Neural progenitor cell (in vitro differentiated cells): ENCODE results near the gene ENO3. TPM values are rescaled to one million over a fixed set of nuclear protein-coding genes. Genes with fewer than 3 reads are reported as not detected.

Experiments
- DNase-seq: peaks from one replicate; pipeline ENCODE4 v3.0.0-alpha.2; 2016; ENCODE audit warnings: low spot score
- H2AFZ ChIP-seq: fragments of 200-600 bp; sonication (generic); replicated peaks from 2 replicates; pipeline ENCODE4 v1.6.1; 2016; ENCODE audit warnings: antibody characterized with exemption
- H3F3A ChIP-seq: fragments of 200-600 bp; sonication (generic); 2 replicates; pipeline ENCODE4 v1.6.1; 2016; ENCODE audit warnings: antibody characterized with exemption, low read depth
- H3K27ac ChIP-seq: fragments of 200-600 bp; sonication (generic); 2 replicates; pipeline ENCODE4 v1.5.1; 2016; ENCODE audit warnings: mild to moderate bottlenecking
- H3K27me3 ChIP-seq: fragments of 200-600 bp; sonication (generic); 2 replicates; pipeline ENCODE4 v1.6.1; 2016; ENCODE audit warnings: mild to moderate bottlenecking, moderate library complexity
- H3K36me3 ChIP-seq: fragments of 200-600 bp; sonication (generic); 2 replicates; pipeline ENCODE4 v1.5.1; 2016
- H3K4me1 ChIP-seq: fragments of 200-600 bp; sonication (generic); 2 replicates; pipeline ENCODE4 v1.6.1; 2016; ENCODE audit warnings: mixed run types
- H3K4me2 ChIP-seq: fragments of 200-600 bp; sonication (generic); 2 replicates; pipeline ENCODE4 v1.6.1; 2016
- H3K4me3 ChIP-seq: fragments of 200-600 bp; sonication (generic); 2 replicates; pipeline ENCODE4 v1.5.1; 2016
- H3K79me2 ChIP-seq: fragments of 200-600 bp; sonication (generic); 2 replicates; pipeline ENCODE4 v1.6.1; 2016; ENCODE audit warnings: low read depth
- H3K9ac ChIP-seq: fragments of 200-600 bp; sonication (generic); 2 replicates; pipeline ENCODE4 v1.6.1; 2016
- H3K9me3 ChIP-seq: fragments of 200-600 bp; sonication (generic); 2 replicates; pipeline ENCODE4 v1.5.1; 2016; ENCODE audit warnings: low read depth
- H4K20me1 ChIP-seq: fragments of 200-600 bp; sonication (generic); 2 replicates; pipeline ENCODE4 v1.6.1; 2016; ENCODE audit warnings: low read depth
- H3K27ac Mint-ChIP-seq: 3 replicates; pipeline ENCODE4 v1.8.0; 2021; ENCODE audit warnings: mixed read lengths
- H3K27me3 Mint-ChIP-seq: 2 replicates; pipeline ENCODE4 v1.8.0; 2022; ENCODE audit warnings: low read depth, mild to moderate bottlenecking, inconsistent platforms, moderate library complexity, mixed read lengths; ENCODE audit not compliant: insufficient read depth
- H3K36me3 Mint-ChIP-seq: 3 replicates; pipeline ENCODE4 v1.8.0; 2021; ENCODE audit warnings: mixed read lengths
- H3K4me1 Mint-ChIP-seq: 3 replicates; pipeline ENCODE4 v1.8.0; 2021; ENCODE audit warnings: mixed read lengths
- H3K4me3 Mint-ChIP-seq: 3 replicates; pipeline ENCODE4 v1.8.0; 2021; ENCODE audit warnings: mild to moderate bottlenecking, moderate library complexity, mixed read lengths
- H3K9me3 Mint-ChIP-seq: 3 replicates; pipeline ENCODE4 v1.8.0; 2020; ENCODE audit warnings: mixed read lengths
- CTCF ChIP-seq: fragments of 200-600 bp; sonication (generic); IDR thresholded peaks from 2 replicates; pipeline ENCODE4 v1.5.1; 2017; ENCODE audit warnings: antibody characterized with exemption, mild to moderate bottlenecking
- EZH2 ChIP-seq: fragments of 200-600 bp; sonication (generic); IDR thresholded peaks from 2 replicates; pipeline ENCODE4 v1.6.1; 2017; ENCODE audit warnings: antibody characterized with exemption, mild to moderate bottlenecking, moderate library complexity
- EZH2phosphoT487 ChIP-seq: fragments of 200-600 bp; sonication (generic); IDR thresholded peaks from 2 replicates; pipeline ENCODE4 v1.6.1; 2017; ENCODE audit warnings: antibody characterized with exemption
- total RNA-seq: library from RNA; depleted of rRNA; stranded (reverse); fragments of >200 nt; gene quantifications from 2 replicates; pipeline ENCODE4 v1.2.3, GENCODE V29; 2015; ENCODE audit warnings: low replicate concordance

Gene ENO3
- total RNA-seq, 1 donor from 2014 or later: 20.8 TPM

- H3K27ac Mint-ChIP-seq: peak overlapping the region; percentile 33
- peaks cover 20% of the 10 kb centered on the region for H3K36me3 Mint-ChIP-seq
- Histone ChIP-seq H2AFZ (no peak overlapping the region), H3K4me1 (peaks cover 8% of the 10 kb centered on the region), H4K20me1 (peaks cover 6% of the 10 kb centered on the region), H3K27me3 (no peaks in the 10 kb centered on the region), H3K9ac (no peak overlapping the region), H3K36me3 (no peaks in the 10 kb centered on the region), H3K4me2 (no peak overlapping the region), H3K79me2 (peaks cover 22% of the 10 kb centered on the region), H3F3A (peaks cover 8% of the 10 kb centered on the region), H3K4me3 (no peak overlapping the region), H3K9me3 (no peaks in the 10 kb centered on the region), H3K27ac (no peak overlapping the region)
- peaks cover 6% of the 10 kb centered on the region for H3K27me3 Mint-ChIP-seq
- H3K4me3 Mint-ChIP-seq: peak overlapping the region; percentile 39
- DNase-seq: no peak
- H3K9me3 Mint-ChIP-seq: no peaks in the 10 kb centered on the region
- H3K4me1 Mint-ChIP-seq: peaks cover 12% of the 10 kb centered on the region
- TF ChIP-seq EZH2phosphoT487: no peak
- TF ChIP-seq CTCF: peak; percentile 24
Observed at GRCh38 chr17:4934173-4934979, 16.5 kb upstream of the ENO3 start.

- TF ChIP-seq CTCF: no peak
- no peak overlapping the region for H3K27ac Mint-ChIP-seq
- H3K4me3 Mint-ChIP-seq: no peak overlapping the region
Observed at GRCh38 chr17:4935650-4936049, 15.3 kb upstream of the ENO3 start.

GRCh38 chr17:4936436-4936835 is 14.5 kb upstream of the ENO3 start:
- Histone ChIP-seq H3K79me2 (peaks cover 33% of the 10 kb centered on the region), H3K9me3 (no peaks in the 10 kb centered on the region), H2AFZ (no peak overlapping the region), H3K9ac (no peak overlapping the region), H3K4me2 (no peak overlapping the region), H3K27ac (no peak overlapping the region), H3K4me1 (peaks cover 14% of the 10 kb centered on the region), H4K20me1 (peaks cover 16% of the 10 kb centered on the region), H3K36me3 (no peaks in the 10 kb centered on the region), H3F3A (peaks cover 28% of the 10 kb centered on the region), H3K4me3 (no peak overlapping the region), H3K27me3 (no peaks in the 10 kb centered on the region)
- DNase-seq: no peak
- Mint-ChIP-seq H3K4me3 (peak overlapping the region; percentile 7), H3K9me3 (no peaks in the 10 kb centered on the region), H3K27ac (no peak overlapping the region), H3K36me3 (peaks cover 13% of the 10 kb centered on the region), H3K4me1 (peaks cover 19% of the 10 kb centered on the region), H3K27me3 (peaks cover 5% of the 10 kb centered on the region)
- TF ChIP-seq EZH2phosphoT487 (no peak), EZH2 (no peak), CTCF (no peak)

More at GRCh38 chr17:4935650-4936049, 15.3 kb upstream of the ENO3 start:
- H3K36me3 Mint-ChIP-seq: peaks cover 18% of the 10 kb centered on the region
- no peak for DNase-seq
- Histone ChIP-seq H3K27ac (no peak overlapping the region), H3K4me2 (no peak overlapping the region), H3K36me3 (no peaks in the 10 kb centered on the region), H2AFZ (no peak overlapping the region), H3K4me3 (no peak overlapping the region), H3K4me1 (peaks cover 8% of the 10 kb centered on the region), H3K79me2 (peaks cover 25% of the 10 kb centered on the region), H3F3A (peaks cover 20% of the 10 kb centered on the region), H3K9ac (no peak overlapping the region), H4K20me1 (peaks cover 8% of the 10 kb centered on the region), H3K9me3 (no peaks in the 10 kb centered on the region), H3K27me3 (no peaks in the 10 kb centered on the region)
- H3K4me1 Mint-ChIP-seq: peaks cover 14% of the 10 kb centered on the region
- H3K27me3 Mint-ChIP-seq: peaks cover 6% of the 10 kb centered on the region
- H3K9me3 Mint-ChIP-seq: no peaks in the 10 kb centered on the region
